ENCODE measurements around the gene COPG2.
A peak's percentile ranks its signal among the peaks of the same experiment; 100 is the strongest.

COPG2 gene

GRCh38 chr7:130492523-130493274 is 175.8 kb downstream of the COPG2 start:
- no peak for DNase-seq

- DNase-seq: peak; percentile 16
These were observed 176.6 kb downstream of the COPG2 start, which contains the start of gene MEST for GRCh38 chr7:130491841-130492522. MEST (plus strand) TSS chr7:130492085; CDS start chr7:130492314, 229 bp downstream.

DNA sequence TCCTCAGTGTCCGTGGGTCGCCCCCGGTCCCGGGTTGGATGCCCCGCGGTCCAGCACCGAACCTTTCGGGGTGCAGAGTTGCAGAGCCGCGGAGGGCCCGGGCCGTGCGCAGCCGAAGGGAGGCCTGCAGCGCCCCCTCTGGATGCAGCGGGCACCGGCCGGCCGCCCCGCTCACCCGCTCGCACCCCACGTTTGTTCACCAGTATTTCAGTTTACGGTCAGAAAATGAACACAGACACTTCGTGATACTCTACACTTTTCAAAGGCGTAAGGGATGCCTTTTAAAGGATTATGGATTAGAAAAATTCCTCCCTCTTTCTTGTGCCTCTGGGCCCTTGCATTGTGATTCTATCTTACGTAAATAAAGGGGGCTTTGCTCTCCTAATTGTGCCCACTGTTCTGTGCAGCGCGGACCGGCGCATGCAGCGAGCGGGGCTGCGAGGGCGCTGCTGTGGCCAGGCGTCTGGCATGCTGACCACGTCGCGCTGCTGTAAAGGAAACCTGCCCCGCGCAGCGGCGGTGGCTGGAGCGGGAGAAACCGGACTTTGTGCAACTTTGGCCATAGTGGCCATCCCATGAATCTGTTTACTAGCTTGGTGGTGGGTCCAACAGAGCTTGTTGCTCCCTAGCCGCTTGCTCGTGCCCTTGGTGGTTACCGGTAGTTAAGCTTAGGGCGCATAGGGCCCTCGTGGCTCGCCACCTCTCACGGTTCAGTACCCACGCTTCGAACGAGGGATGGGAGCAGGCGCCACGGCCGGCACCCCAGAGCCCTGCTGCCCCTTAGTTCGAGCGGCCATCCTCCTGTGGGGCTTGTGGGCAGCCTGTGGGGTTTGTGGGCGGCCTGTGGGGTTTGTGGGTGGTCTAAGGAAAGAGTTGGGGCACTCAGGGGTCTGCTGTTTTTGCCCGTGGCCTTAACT is 177.4 kb downstream of the COPG2 start:
- DNase-seq: no peak

GRCh38 chr7:130490311-130490791 is 178.2 kb downstream of the COPG2 start:
- no peak for DNase-seq

DNA sequence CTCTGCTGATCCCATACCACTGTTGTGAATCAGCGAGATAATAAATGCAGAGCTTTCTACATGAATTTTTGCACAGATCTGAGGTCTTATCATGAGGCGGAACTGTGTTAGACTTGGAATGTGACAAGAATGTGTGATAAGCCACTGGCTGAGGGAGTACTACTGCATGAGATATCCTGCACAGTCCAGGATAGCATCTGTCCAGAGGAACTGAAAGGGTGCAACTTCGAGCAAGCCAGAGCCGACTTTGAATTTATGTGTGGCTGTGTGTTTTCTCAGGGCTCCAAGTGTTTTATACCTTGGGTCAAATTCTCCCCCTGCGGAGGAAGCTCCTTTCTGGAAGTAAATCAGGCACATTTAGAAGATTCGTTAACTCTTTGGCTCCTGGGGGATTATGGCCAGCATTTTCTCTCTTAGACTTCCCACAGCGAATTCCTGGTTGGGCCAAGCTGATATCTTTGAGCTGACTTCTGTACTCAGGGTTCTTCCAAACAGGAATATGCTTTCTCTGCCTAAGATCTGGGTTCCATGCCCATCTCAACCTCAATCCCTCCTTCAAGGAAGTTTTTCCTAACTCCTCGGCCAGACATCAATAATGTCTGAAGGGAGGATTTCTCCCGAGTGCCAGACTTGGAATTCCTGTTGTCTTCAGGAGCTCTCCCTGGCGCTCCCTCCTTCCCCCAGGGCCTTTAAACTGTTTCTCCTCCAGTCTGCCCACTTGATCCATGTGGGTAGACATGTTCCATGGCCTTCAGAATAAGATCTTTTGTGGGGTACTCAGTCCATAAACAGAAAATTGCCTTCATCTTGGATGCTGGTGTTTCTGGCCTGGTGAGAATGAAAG is 179.2 kb downstream of the COPG2 start:
- DNase-seq: no peak

DNA sequence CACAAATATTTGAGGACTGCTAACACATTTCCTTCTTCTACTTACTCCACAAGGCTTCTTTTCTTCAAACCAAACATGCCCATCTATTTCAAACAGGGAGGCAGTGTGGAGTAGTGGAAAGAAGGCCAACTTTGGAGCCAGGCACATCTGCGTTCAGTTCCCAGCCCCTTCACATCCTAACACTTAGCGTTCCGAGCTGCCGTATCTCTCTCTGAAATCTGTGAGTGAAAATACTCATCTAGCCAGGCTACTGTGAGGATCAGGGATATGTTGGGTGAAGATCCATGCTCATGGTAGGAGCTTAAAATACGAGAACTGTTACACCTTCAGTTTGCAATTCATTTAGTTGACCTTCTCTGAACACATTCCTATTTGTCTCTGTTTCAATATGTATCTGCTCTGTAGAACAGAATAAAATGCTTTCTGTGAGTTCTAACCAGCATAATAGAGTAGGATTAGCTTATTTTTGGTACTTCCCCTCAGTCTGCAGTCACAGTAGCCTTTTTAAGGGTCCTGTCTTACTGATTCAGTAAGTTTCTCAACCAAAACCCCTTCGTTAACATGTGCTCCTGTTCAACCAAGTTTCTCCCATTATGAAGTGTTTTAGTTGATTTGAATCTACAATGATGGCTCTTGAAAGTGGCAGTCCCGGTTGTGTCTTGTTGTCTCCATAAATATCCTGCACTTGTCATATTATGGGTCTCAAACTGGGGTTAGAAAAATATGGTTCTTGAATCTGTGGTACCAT is 180.0 kb downstream of the COPG2 start:
- DNase-seq: no peak

- DNase-seq: no peak
These were observed 181.6 kb downstream of the COPG2 start for GRCh38 chr7:130486954-130487436.

- DNase-seq: no peak
These were observed 182.2 kb downstream of the COPG2 start for GRCh38 chr7:130486114-130486953.

DNA sequence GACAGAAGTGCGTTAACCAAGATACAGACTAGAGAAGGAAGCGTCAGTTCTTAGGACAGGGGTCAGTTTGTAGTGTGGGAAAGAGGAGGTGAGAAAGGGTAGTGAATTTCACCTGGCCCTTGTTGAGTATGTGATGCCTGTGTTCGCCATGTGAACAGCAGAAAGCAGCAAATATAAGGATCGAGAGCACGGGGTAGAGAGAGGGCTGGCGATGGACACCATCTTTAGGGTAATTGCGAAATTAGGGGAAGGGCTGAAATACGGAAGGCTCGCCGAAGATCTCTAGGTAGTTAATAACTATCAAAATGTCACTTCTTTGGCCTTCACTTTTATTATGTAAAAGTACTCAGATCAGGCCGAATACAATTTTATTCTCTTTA is 182.8 kb downstream of the COPG2 start:
- DNase-seq: no peak

DNA sequence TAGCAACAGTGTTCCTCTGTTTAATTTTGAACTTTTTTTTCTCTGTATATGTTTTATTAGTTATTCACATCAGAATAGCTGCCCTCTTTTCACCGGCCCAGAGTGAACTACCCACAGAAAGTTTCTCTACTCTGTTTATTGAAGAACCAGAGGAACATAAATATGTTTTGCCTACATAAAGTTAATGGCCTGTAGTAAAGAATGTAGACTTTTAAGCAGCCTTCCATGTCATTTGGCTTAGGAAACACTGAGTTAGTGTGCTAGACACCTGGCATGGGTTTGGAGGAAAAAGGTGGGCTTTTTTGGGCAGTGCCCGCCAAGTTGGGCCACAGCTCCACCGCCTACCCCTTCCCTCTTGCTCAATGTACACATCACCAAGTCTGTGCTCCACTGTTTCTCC is 185.5 kb downstream of the COPG2 start:
- no peak for DNase-seq

DNA sequence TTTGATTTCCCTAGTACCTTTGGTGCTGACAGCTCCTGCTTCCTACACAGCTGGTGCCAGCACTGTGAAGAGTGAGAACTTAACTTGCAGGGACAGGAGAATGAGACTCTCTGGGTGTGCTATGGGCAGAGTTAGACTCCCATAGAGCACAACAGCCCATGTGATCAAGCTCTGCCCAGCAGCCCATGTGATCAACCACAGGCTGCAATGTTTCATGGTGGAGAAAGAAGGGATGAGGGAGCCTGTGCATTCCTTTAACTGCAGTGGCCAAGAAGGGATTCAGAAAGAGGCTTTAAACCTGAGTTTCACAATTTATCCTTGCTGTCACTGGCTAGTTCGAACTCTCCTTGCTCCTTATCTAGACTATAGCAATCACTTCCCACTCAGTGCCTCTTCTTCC is 186.7 kb downstream of the COPG2 start:
- DNase-seq: no peak

DNA sequence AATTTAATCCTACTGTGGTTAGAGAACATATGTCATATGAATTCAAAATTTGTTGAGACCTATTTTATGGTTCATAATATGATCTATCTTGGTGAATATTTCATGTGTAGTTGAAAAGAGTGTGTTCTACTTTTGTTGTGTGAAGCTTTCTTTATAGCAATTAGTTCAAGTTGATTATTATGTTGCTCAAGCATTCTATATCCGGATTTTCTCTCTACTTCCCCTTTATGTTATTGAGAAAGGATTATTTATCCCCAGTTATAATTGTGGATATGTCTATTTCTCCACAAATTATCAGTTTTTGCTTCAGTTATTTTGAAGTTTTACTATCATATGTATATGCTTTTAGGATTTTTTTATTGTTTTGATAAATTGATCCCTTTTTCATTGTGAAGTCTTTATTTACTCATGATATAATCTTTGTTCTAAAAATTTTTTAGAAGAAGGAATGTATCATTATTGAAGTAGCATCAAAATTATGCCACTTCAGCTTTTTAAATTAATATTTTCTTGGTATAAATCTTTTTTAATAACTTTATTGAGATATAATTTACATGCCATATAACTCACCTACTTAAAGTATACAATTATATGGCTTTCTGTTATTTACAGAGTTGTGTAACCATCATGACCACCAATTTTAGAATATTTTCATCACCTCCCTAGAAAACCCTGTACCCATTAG is 188.7 kb downstream of the COPG2 start:
- no peak for DNase-seq

- DNase-seq: no peak
These were observed 189.6 kb downstream of the COPG2 start for GRCh38 chr7:130478991-130479390.

- DNase-seq: no peak
These were observed 192.0 kb downstream of the COPG2 start for GRCh38 chr7:130476297-130477150.

DNA sequence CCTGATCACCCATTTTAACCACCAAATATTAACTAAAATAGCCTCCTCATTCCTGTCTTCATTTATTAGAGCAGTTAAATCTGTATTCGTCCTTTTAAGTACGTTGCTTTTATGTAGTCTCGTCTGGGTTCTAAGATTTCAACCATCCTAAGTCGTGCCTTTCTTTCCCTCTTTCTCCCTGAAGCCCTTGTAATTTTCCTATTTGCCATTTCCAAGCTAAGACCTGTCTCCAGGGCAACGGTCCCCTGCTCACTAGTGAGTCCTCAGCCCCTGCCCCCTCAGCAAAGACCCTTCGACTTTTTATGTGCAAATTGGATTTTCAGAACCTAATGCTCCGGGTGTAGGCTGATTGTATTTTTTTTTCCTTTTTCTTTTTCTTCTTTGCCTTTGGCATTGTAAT is 192.8 kb downstream of the COPG2 start:
- DNase-seq: peak; percentile 35

DNA sequence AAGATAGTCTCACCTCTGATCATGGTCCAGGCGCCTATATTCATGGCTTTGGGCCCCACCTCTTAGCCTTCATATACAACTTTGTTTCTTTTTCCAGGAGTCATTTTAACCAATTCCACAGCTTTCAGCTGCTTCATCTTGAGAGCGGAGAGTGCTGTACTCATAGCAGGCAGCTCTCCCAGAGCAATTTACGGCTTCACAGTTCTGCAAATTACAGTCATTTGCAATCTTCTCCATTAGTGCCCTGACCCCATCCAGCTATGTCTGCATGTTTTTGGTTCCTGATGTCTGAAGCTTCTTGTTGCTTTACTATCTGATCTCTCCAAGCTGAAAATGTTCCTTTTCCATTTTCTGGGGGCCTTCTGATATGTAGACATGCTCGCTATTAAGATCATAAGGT is 194.7 kb downstream of the COPG2 start:
- no peak for DNase-seq

GRCh38 chr7:130473289-130473688 is 195.3 kb downstream of the COPG2 start:
- DNase-seq: no peak

DNA sequence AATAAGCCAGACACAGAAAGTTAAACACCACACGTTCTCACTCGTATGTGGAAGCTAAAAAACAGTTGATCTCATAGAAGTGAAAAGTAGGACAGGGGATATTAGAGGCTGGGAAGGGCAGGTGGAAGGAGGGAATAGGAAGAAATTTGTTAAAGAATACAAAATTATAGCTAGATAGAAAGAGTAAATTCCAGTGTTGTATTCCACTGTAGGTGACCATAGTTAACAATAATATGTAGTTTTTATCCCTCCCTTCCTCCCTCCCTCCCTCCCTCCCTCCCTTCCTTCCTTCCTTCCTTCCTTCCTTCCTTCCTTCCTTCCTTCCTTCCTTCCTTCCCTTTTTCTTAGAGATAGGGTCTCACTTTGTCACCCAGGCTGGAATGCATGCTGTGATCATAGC is 196.6 kb downstream of the COPG2 start:
- no peak for DNase-seq

DNA sequence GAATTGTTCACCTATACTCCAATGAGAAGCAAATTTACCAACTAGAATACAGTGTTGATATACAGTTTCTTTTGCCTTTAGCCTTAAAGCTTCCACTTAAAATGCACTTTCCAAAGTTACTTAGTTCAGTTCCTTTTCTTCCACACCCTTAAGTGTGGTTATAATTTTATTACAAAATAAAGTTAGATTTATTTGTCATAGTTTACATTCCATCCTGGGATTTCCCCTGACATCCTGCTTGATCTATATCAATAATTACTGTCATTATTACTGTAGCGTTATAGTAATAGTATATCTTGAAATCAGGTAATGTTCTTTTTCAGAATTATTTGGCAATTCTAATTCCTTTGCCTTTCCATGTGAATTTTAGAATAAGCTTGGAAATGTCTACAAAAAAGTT is 199.9 kb downstream of the COPG2 start:
- DNase-seq: no peak
